SK-N-SH (cell line): ENCODE results near the gene TRIM29. TPM values are rescaled to one million over a fixed set of nuclear protein-coding genes. Genes with fewer than 3 reads are reported as not detected.

Experiments
- CTCF ChIA-PET: fragments of 300-600, 350-600 bp; formaldehyde crosslinking; extraction: SDS; loops from one replicate; lab custom pipeline; 2021; lab: Yijun Ruan, JAX
- POLR2A ChIA-PET: fragments of 350-600 bp; sonication (Branson Sonifier 250); formaldehyde crosslinking; extraction: SDS; loops from one replicate; lab custom pipeline; 2020; ENCODE audit warnings: antibody characterized with exemption, inconsistent platforms; lab: Yijun Ruan, JAX
- DNase-seq: peaks from one replicate; pipeline ENCODE4 v3.0.0; 2012
- H2AFZ ChIP-seq: fragments of 200-600 bp; sonication (generic); 2 replicates; pipeline ENCODE4 v1.8.1; 2016; ENCODE audit warnings: antibody characterized with exemption, mild to moderate bottlenecking, low read depth
- H3F3A ChIP-seq: fragments of 200-600 bp; sonication (generic); replicated peaks from 2 replicates; pipeline ENCODE3; 2016; ENCODE audit warnings: antibody characterized with exemption, mild to moderate bottlenecking; ENCODE audit not compliant: insufficient read depth
- H3K27ac ChIP-seq, 2 experiments: fragments of 200-500 bp in 1 of 2; fragments of 200-600 bp in 1 of 2; sonication (Bioruptor generic) in 1 of 2; sonication (generic), shearing (Covaris generic) in 1 of 2; 2 replicates each; pipeline versions ENCODE4 v1.5.1 to v1.6.1; 2014 to 2016; ENCODE audit warnings: low read depth in 2 of 2, inconsistent platforms in 1 of 2, low read length in 1 of 2, mild to moderate bottlenecking in 1 of 2, mixed read lengths in 1 of 2
- H3K27me3 ChIP-seq: fragments of 200-600 bp; sonication (generic), shearing (Covaris generic); 2 replicates; pipeline ENCODE4 v1.6.1; 2016; ENCODE audit warnings: mixed run types; ENCODE audit not compliant: insufficient read depth
- H3K36me3 ChIP-seq, 2 experiments: fragments of 200-500 bp in 1 of 2; fragments of 200-600 bp in 1 of 2; sonication (Bioruptor generic) in 1 of 2; sonication (generic) in 1 of 2; replicated peaks in 1 of 2; 2 replicates each; pipeline versions ENCODE3 to v1.5.1; 2014 to 2016; ENCODE audit warnings: low read length in 1 of 2, mild to moderate bottlenecking in 1 of 2; ENCODE audit not compliant: insufficient read depth in 2 of 2, control insufficient read depth in 1 of 2
- H3K4me1 ChIP-seq, 2 experiments: fragments of 200-500 bp in 1 of 2; fragments of 200-600 bp in 1 of 2; sonication (Bioruptor generic) in 1 of 2; sonication (generic), shearing (Covaris generic) in 1 of 2; 2 replicates each; pipeline versions ENCODE4 v1.5.1 to v1.6.1; 2014 to 2016; ENCODE audit warnings: low read depth in 1 of 2, low read length in 1 of 2, mixed run types in 1 of 2; ENCODE audit not compliant: insufficient read depth in 2 of 2, control insufficient read depth in 1 of 2
- H3K4me2 ChIP-seq: fragments of 200-600 bp; sonication (generic), shearing (Covaris generic); 2 replicates; pipeline ENCODE4 v1.6.1; 2017; ENCODE audit warnings: mixed run types
- H3K4me3 ChIP-seq, 2 experiments: fragments of 200-500 bp in 1 of 2; fragments of 200-600 bp in 1 of 2; sonication (Bioruptor generic) in 1 of 2; sonication (generic), shearing (Covaris generic) in 1 of 2; 2 replicates each; pipeline versions ENCODE4 v1.5.1 to v1.8.1; 2014 to 2016; ENCODE audit warnings: low read depth in 2 of 2, inconsistent platforms in 1 of 2, low read length in 1 of 2, mild to moderate bottlenecking in 1 of 2, mixed read lengths in 1 of 2, moderate library complexity in 1 of 2
- H3K79me2 ChIP-seq: fragments of 200-600 bp; sonication (generic); 2 replicates; pipeline ENCODE4 v1.8.1; 2017; ENCODE audit warnings: mild to moderate bottlenecking; ENCODE audit not compliant: insufficient read depth
- H3K9ac ChIP-seq: fragments of 200-600 bp; sonication (generic); 2 replicates; pipeline ENCODE4 v1.6.1; 2017; ENCODE audit warnings: mixed run types
- H3K9me2 ChIP-seq: fragments of 200-600 bp; sonication (generic); 2 replicates; pipeline ENCODE4 v1.6.1; 2017; ENCODE audit warnings: mixed run types
- H3K9me3 ChIP-seq: fragments of 200-600 bp; sonication (generic); 2 replicates; pipeline ENCODE4 v1.6.1; 2017; ENCODE audit warnings: mixed run types, mild to moderate bottlenecking, moderate library complexity
- H4K20me1 ChIP-seq: fragments of 200-600 bp; sonication (generic); 2 replicates; pipeline ENCODE4 v1.6.1; 2017; ENCODE audit warnings: mild to moderate bottlenecking, mixed run types; ENCODE audit not compliant: insufficient read depth
- ELF1 ChIP-seq: IDR thresholded peaks from 2 replicates; pipeline ENCODE4 v1.4.0; 2012
- EP300 ChIP-seq, 2 experiments: IDR thresholded peaks; 2 replicates each; pipeline versions ENCODE4 v1.4.0 to v1.6.1; 2012; ENCODE audit warnings: borderline replicate concordance in 1 of 2, low read depth in 1 of 2, low read length in 1 of 2
- FOSL2 ChIP-seq: IDR thresholded peaks from 2 replicates; pipeline ENCODE4 v1.4.0; 2012; ENCODE audit warnings: low read depth, mild to moderate bottlenecking, moderate library complexity, borderline replicate concordance
- FOXJ3 ChIP-seq: sonication (generic); formaldehyde crosslinking; IDR thresholded peaks from 2 replicates; pipeline ENCODE4 v1.5.1; 2020; ENCODE audit warnings: mild to moderate bottlenecking, missing genetic modification reagents
- FOXM1 ChIP-seq: IDR thresholded peaks from 2 replicates; pipeline ENCODE4 v1.4.0; 2012; ENCODE audit warnings: low read depth, mild to moderate bottlenecking
- JUND ChIP-seq: IDR thresholded peaks from 2 replicates; pipeline ENCODE4 v1.4.0; 2012
- MEF2A ChIP-seq: IDR thresholded peaks from 2 replicates; pipeline ENCODE4 v1.4.0; 2012; ENCODE audit warnings: low read depth, borderline replicate concordance
- NFIC ChIP-seq: IDR thresholded peaks from 2 replicates; pipeline ENCODE4 v1.4.0; 2012; ENCODE audit warnings: borderline replicate concordance
- NRF1 ChIP-seq: IDR thresholded peaks from 2 replicates; pipeline ENCODE4 v1.6.1; 2012; ENCODE audit warnings: low read depth, mild to moderate bottlenecking, low read length
- PBX3 ChIP-seq: IDR thresholded peaks from 2 replicates; pipeline ENCODE4; 2012
- RAD21 ChIP-seq: IDR thresholded peaks from 2 replicates; pipeline ENCODE4 v1.6.1; 2012; ENCODE audit warnings: mild to moderate bottlenecking, low read length
- RFX5 ChIP-seq: IDR thresholded peaks from 2 replicates; pipeline ENCODE4 v1.6.1; 2012; ENCODE audit warnings: mild to moderate bottlenecking, improper control_type of control experiment, low read length
- RXRA ChIP-seq: IDR thresholded peaks from 2 replicates; pipeline ENCODE4 v1.4.0; 2012; ENCODE audit warnings: low read depth, mild to moderate bottlenecking, borderline replicate concordance
- TAF1 ChIP-seq: IDR thresholded peaks from 2 replicates; pipeline ENCODE4 v1.6.1; 2012; ENCODE audit warnings: low read depth, mild to moderate bottlenecking, low read length, moderate library complexity, borderline replicate concordance
- TEAD4 ChIP-seq: IDR thresholded peaks from 2 replicates; pipeline ENCODE4 v1.4.0; 2012; ENCODE audit warnings: mild to moderate bottlenecking, borderline replicate concordance; ENCODE audit not compliant: insufficient read depth
- WGBS: methylation state at CpG from one replicate; pipeline ENCODE4 v1.1.6; 2017; ENCODE audit warnings: low lambda C conversion rate; 5-methylcytosine and 5-hydroxymethylcytosine counted together
- polyA plus RNA-seq, 3 experiments: library from polyadenylated mRNA; depleted of rRNA; stranded (reverse); fragments of >200 nt; gene quantifications; 2 replicates each; pipeline ENCODE4 v1.2.3, GENCODE V29; 2012
- TF ChIP-seq, protein P1 (sequence below): IDR thresholded peaks from 2 replicates; pipeline ENCODE4 v1.4.0; 2012; ENCODE audit warnings: low read depth, borderline replicate concordance
- TF ChIP-seq, protein P2 (sequence below): IDR thresholded peaks from 2 replicates; pipeline ENCODE4 v1.4.0; 2012; ENCODE audit warnings: low read depth
- TF ChIP-seq, protein P3 (sequence below): fragments of 150-350 bp; IDR thresholded peaks from 2 replicates; pipeline ENCODE4 v1.6.1; 2016; ENCODE audit warnings: mild to moderate bottlenecking, low read depth, low read length
- TF ChIP-seq, protein P4 (sequence below): fragments of 150-350 bp; IDR thresholded peaks from 2 replicates; pipeline ENCODE4 v1.6.1; 2017; ENCODE audit warnings: antibody characterized with exemption, low read length, low read depth, borderline replicate concordance

TRIM29 gene
- polyA plus RNA-seq, 1 of the 3 experiments (the other 2 are of a cell fraction), result 0.03 TPM

- TF ChIP-seq, protein P1, sequence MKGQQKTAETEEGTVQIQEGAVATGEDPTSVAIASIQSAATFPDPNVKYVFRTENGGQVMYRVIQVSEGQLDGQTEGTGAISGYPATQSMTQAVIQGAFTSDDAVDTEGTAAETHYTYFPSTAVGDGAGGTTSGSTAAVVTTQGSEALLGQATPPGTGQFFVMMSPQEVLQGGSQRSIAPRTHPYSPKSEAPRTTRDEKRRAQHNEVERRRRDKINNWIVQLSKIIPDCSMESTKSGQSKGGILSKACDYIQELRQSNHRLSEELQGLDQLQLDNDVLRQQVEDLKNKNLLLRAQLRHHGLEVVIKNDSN, result no peak
- no peak for TF ChIP-seq RXRA
- TF ChIP-seq, protein P2, sequence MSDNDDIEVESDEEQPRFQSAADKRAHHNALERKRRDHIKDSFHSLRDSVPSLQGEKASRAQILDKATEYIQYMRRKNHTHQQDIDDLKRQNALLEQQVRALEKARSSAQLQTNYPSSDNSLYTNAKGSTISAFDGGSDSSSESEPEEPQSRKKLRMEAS, result no peak
- no peak for TF ChIP-seq FOXJ3
- no peak for TF ChIP-seq NRF1
- TF ChIP-seq FOXM1, result no peak
- no peak for TF ChIP-seq ELF1
- TF ChIP-seq, protein P3, sequence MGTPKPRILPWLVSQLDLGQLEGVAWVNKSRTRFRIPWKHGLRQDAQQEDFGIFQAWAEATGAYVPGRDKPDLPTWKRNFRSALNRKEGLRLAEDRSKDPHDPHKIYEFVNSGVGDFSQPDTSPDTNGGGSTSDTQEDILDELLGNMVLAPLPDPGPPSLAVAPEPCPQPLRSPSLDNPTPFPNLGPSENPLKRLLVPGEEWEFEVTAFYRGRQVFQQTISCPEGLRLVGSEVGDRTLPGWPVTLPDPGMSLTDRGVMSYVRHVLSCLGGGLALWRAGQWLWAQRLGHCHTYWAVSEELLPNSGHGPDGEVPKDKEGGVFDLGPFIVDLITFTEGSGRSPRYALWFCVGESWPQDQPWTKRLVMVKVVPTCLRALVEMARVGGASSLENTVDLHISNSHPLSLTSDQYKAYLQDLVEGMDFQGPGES, result no peak
- TF ChIP-seq JUND, result no peak
- TF ChIP-seq TAF1, result no peak
- TF ChIP-seq TEAD4, result no peak
- TF ChIP-seq, protein P4, sequence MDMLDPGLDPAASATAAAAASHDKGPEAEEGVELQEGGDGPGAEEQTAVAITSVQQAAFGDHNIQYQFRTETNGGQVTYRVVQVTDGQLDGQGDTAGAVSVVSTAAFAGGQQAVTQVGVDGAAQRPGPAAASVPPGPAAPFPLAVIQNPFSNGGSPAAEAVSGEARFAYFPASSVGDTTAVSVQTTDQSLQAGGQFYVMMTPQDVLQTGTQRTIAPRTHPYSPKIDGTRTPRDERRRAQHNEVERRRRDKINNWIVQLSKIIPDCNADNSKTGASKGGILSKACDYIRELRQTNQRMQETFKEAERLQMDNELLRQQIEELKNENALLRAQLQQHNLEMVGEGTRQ, result no peak
- TF ChIP-seq FOSL2, result no peak
- TF ChIP-seq RAD21, result no peak
- no peak for TF ChIP-seq EP300 (IDR thresholded peaks at IDR 0.05; ENCODE audit: borderline replicate concordance in 1 of 2, low read depth in 1 of 2, low read length in 1 of 2)
- no peak for TF ChIP-seq NFIC
- no peak for TF ChIP-seq RFX5
- TF ChIP-seq MEF2A, result no peak
- no peak for TF ChIP-seq PBX3
- H3K36me3 ChIP-seq, result no peaks in the 10 kb centered on the region
- H3K9me3 ChIP-seq, result no peaks in the 10 kb centered on the region
- H3F3A ChIP-seq, result no peaks in the 10 kb centered on the region
- ChIA-PET CTCF (interaction anchor here (0.7 to 8.0 kb wide), 8 partner anchors 10 to 703 kb away, joined by 3 to 68 read pairs (median 16); no protein-coding TSS in a partner anchor), POLR2A (no interaction called here)
- no peak for DNase-seq
- WGBS, result 74% methylated on average over 5 of the region's 5 CpGs
- peaks cover 7% of the 10 kb centered on the region; the same call in 1 of the 2 replicates for H3K27me3 ChIP-seq
- H3K9ac ChIP-seq, result no peak overlapping the region
- H3K9me2 ChIP-seq, result no peaks in the 10 kb centered on the region
- no peaks in the 10 kb centered on the region for H4K20me1 ChIP-seq
- no peak overlapping the region for H3K27ac ChIP-seq
- H3K4me2 ChIP-seq, result no peak overlapping the region
- H3K4me3 ChIP-seq, result no peak overlapping the region
- peaks cover 5 to 11% of the 10 kb centered on the region in 2 experiments; a peak in 1 of 4 replicates for H3K4me1 ChIP-seq
- H2AFZ ChIP-seq, result no peak overlapping the region
- H3K79me2 ChIP-seq, result no peaks in the 10 kb centered on the region
Observed at GRCh38 chr11:120178561-120179056, 40.7 kb upstream of the TRIM29 start.
